H54 (cell line): ENCODE results near the gene CBX8.

Source experiments
- DNase-seq: peaks from one replicate; pipeline ENCODE4 v3.0.0; 2011; ENCODE audit warnings: low spot score, mixed read lengths; ENCODE audit not compliant: insufficient read length
- FAIRE-seq: peaks from 3 replicates; lab custom pipeline; 2011; peaks lifted over from hg19 to GRCh38; lab: Jason Lieb, UNC
- POLR2A ChIP-seq: IDR thresholded peaks from 2 replicates; pipeline ENCODE4 v1.6.1; 2011; ENCODE audit warnings: low read depth, mild to moderate bottlenecking, low read length

CBX8 gene

DNA sequence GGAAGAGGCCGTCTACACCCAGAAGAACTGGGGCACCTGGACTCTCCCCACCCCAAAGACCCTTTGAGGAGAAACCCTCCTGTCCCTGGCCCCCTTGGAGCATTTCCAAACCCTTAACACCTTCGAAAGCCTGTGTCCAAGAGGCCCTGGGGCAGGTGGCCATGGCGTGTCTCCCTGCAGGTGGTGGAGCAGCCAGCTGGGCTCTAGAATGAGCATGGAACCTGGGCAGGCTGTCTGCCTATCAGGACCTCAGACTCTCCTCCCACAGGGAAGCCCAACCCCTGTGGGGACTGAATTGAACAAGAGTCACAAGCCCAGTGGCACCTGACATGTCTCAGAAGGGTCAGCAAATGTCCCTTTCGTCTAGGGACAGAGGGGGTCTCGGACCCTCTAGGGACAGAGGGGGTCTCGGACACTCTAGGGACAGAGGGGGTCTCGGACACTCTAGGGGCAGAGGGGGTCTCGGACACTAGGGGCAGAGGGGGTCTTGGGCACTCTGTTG is 33.9 kb upstream of the CBX8 start:
- DNase-seq (no peak), FAIRE-seq (no peak)
- no peak for TF ChIP-seq POLR2A

DNA sequence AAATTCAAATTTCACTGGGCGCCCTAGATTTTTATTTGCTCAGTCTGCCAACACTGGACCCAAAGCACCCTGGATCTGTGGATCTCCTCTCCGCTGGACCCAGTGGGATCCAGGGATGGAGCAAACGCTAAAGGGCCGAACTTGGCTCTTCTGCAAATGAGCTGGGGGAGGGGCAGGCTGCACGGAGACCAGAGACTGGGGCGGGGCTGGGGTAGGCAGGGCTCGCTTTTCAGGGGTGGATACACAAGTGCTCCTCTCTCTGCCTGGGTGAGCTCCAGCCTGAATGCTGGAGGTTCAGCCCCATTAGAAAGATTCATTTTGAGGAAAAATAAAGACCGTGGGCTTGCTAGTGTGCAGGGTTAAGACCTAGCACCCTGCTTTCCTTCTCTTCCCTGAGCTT is 33.4 kb upstream of the CBX8 start:
- no peak for FAIRE-seq

DNA sequence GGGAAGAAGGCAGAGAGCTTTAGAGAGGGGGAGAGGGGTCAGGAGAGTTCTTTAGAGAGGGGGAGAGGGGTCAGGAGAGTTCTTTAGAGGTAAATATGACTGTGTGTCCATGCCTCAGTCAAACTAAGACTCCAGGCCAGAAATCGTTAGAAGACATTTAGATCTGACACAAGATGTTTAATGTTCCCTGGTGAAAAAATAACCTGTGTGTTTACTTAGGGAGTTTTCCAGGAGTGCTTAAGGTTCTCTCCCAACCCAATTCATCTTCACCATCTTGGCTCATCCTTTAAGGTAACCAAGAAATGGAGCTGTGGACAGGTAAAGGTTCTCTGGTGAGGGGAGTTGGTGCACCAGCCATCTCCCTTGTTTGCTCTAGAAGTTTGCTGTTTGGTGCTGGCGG is 32.6 kb upstream of the CBX8 start:
- FAIRE-seq (no peak), DNase-seq (no peak)
- TF ChIP-seq POLR2A, result no peak

More for the DNA sequence above, 33.4 kb upstream of the CBX8 start:
- DNase-seq, result no peak
- no peak for TF ChIP-seq POLR2A

- no peak for DNase-seq
- TF ChIP-seq POLR2A, result no peak
- no peak for FAIRE-seq
Observed at GRCh38 chr17:79829004-79829403, 32.1 kb upstream of the CBX8 start.

- FAIRE-seq (no peak), DNase-seq (no peak)
- TF ChIP-seq POLR2A, result no peak
Observed at GRCh38 chr17:79826841-79827578, 30.1 kb upstream of the CBX8 start.

GRCh38 chr17:79826204-79826680 is 29.4 kb upstream of the CBX8 start:
- no peak for TF ChIP-seq POLR2A
- FAIRE-seq (no peak), DNase-seq (no peak)

GRCh38 chr17:79825580-79825921 is 28.7 kb upstream of the CBX8 start:
- no peak for TF ChIP-seq POLR2A
- DNase-seq (no peak), FAIRE-seq (no peak)

DNA sequence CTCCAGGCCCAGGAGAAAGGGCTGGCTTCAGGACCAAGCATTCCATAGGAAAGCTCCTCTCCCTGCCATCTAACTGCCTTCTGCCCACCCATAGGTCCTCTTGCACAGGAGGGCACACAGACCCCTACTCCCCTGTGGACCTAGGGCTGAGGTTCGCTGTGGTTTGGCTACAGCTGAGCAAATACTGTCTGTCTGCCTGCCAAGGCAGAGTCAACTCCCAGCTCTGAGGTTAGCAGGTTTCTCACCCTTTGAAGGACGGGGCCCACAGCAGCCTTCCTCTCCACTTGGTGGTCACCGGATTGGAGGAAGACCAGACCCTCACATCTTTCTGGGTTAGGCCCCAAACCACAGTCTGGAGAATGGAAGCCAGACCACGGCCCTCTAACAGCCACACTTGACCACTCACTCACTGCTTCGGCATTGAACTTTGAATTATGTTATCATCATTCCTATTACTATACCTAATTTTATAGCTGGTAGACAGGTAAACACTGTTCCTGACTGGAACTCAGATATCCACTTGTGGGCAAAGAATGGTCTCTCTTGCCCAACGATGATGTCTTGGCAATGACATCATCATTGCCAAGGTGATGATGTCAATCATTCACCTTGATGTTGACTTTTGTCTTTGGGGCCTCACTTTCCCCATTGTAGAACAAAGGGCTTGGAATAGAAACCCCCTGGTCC is 28.2 kb upstream of the CBX8 start:
- DNase-seq (no peak), FAIRE-seq (no peak)
- TF ChIP-seq POLR2A, result no peak

DNA sequence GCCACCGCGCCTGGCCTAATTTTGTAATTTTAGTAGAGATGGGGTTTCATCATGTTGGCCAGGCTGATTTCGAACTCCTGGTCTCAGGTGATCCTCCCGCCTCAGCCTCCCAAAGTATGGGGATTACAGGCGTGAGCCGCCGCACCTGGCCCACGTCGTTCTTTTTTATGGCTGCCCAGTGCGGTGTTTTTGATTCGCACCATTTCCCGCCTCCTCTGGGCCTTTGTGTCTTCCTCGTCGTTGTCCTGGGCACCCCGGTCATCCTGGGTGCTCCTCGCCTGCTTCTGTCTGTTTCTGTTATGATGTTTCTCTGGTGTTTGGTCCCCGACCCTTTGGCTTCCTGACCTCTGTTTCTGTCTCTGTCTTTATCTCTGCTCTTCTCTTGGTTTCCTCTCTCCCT is 27.4 kb upstream of the CBX8 start:
- TF ChIP-seq POLR2A, result no peak
- DNase-seq (no peak), FAIRE-seq (no peak)

DNA sequence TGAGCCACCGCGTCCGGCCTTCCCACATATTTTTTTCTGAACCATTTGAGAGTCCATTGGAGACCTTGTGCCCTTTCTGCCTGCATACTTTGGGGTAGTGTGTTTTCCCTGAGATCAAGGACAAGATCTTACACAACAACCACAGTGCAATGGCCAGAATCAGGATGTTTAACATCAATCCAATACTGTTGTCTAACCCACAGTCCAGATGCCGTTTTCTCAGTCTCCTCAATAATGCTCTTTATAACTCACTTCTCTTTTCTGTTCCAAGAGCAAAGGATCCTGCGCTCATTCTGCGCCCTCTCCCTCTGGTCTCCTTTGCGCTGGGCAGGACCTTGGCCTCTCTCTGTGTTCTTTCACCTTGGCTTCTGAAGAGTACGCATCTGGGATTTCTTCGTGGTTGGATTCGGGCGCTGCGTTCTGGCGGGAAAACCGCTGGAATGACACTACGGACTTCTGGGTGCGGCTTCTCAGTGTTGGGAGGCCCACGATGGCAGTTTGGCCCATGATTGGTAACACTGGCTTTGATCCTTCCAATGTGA is 25.8 kb upstream of the CBX8 start:
- DNase-seq, result no peak
- no peak for FAIRE-seq
- TF ChIP-seq POLR2A, result no peak

DNA sequence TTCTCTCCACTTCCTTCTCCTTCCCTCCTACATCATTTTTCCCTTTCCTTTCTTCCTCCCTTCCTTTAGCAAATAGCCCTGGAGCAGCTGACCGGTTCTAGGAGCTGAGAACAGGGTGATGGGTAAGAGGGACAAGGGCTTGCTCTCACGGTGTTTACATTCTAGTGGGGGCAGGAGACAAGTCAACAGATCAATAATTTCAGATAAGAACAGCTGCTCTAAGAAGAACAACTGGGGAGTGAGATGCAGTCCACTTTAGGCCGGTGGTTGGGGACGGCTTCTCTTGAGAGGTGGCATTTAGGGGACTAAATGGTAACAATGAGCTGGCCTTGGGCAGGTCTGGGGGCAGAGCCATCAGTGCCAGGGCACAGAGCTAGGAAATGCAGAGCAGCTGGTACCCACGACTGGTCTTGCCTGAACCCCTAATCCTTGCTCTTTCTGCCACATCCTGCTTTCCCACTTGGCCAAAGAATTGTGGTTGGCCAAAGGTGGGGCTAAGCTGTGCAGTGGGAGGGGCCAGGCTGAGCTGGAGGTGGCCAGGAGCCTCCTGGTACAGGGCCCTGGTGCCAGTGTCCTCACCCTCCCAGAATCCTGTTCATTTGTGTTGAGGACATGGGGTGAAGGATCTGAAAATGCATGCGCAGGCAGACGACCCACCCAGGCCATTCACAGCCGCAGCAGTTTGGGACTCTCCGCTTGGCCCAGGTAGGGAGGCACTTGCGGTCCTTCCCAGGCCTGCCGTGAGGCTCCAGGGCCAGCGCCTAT is 24.6 kb upstream of the CBX8 start:
- FAIRE-seq, result no peak

DNA sequence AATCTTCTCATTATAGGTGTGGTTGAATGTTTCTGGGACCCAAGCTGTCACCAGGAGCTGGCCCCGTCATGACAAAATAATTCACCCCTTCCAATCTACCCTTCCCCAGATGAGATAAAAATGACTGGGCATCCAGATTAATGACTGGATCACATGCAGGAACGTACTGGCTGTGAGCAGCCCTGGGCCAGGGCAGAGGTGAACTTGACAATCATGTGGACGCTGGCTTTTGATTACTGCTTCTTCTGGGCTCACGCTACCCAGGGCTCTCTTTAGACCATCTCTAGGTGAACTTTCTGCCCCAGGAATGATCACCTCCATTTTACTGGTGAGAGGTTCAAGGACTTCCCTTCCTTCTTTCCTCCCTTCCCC is 24.1 kb upstream of the CBX8 start:
- FAIRE-seq, result no peak
- TF ChIP-seq POLR2A, result no peak
- DNase-seq, result no peak

More for the DNA sequence above, 24.6 kb upstream of the CBX8 start:
- TF ChIP-seq POLR2A, result no peak
- DNase-seq, result no peak

DNA sequence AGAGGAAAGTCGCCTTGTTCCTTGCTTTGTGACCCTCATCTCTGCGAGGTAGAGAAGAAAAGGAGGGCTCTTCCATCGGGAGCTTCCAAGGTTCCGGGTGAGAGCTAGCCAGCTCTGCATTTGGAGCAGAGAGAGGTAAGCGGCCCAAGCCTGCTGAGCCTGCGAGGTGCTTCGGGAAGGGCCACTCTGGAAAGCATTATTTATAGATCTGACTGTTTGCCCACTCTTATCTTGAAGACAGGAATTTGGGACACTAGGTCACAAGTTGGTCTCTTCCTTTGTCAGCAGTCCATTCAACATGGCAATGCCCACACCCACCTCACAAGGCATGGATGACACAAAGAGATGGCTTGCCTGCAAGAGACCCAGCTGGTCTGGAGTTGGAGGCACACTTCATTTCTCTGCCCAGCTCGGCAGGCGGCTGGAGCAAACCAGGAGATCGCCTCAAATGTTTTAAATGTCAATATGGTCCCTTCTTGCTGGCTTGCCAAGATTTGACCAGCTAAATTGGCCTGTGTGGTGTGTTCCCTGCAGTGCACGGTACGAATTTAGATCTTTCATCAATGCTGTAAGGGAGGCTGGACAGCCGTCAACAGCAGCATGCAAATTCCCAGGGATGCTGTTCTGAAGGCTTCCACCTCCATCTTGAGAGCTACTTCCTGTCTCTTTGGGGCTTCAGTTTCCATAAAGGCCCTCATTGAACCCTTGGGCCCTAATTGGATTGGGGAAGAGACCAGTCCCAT is 22.8 kb upstream of the CBX8 start:
- DNase-seq (no peak), FAIRE-seq (no peak)
- no peak for TF ChIP-seq POLR2A
